Suprapubic skin (tissue), 4 donors: Measurements from ENCODE around the gene RETREG1. TPM values are rescaled to one million over a fixed set of nuclear protein-coding genes. Genes with fewer than 3 reads are reported as not detected.

Experiments used
- DNase-seq, 2 donors: peaks; one replicate each; pipeline ENCODE4 v3.0.0-alpha.2; 2019; ENCODE audit warnings: low spot score in 2 of 2
- H3K27ac ChIP-seq: fragments of 200-600 bp; sonication (generic); one replicate; pipeline ENCODE4 v1.5.1; 2019
- H3K27me3 ChIP-seq: fragments of 200-600 bp; sonication (generic); one replicate; pipeline ENCODE4 v1.5.1; 2019
- H3K36me3 ChIP-seq: fragments of 200-600 bp; sonication (generic); one replicate; pipeline ENCODE4 v1.5.1; 2019
- H3K4me1 ChIP-seq: fragments of 200-600 bp; sonication (generic); one replicate; pipeline ENCODE4 v1.5.1; 2019
- H3K4me3 ChIP-seq: fragments of 200-600 bp; sonication (generic); one replicate; pipeline ENCODE4 v1.5.1; 2019; ENCODE audit warnings: mild to moderate bottlenecking
- H3K9me3 ChIP-seq: fragments of 200-600 bp; sonication (generic); one replicate; pipeline ENCODE4 v1.5.1; 2019
- CTCF ChIP-seq, 2 donors: fragments of 200-600 bp in 1 of 2; fragments of 450-650 bp in 1 of 2; sonication (generic) in 1 of 2; IDR thresholded peaks; one replicate each; pipeline ENCODE4 v1.5.1; 2016 to 2019; ENCODE audit warnings: antibody characterized with exemption in 2 of 2, mild to moderate bottlenecking in 1 of 2, moderate library complexity in 1 of 2
- EP300 ChIP-seq: sonication (generic); formaldehyde crosslinking; IDR thresholded peaks from one replicate; pipeline ENCODE4 v1.6.1; 2017; ENCODE audit warnings: antibody characterized with exemption
- POLR2A ChIP-seq, 2 donors: fragments of 450-650 bp; IDR thresholded peaks; one replicate each; pipeline ENCODE4 v1.6.1; 2017; ENCODE audit warnings: antibody characterized with exemption in 2 of 2, mild to moderate bottlenecking in 2 of 2, moderate library complexity in 2 of 2
- POLR2AphosphoS5 ChIP-seq, 3 donors: sonication (generic); formaldehyde crosslinking; IDR thresholded peaks; one replicate each; pipeline ENCODE4 v1.6.1; 2017; ENCODE audit warnings: antibody characterized with exemption in 3 of 3
- WGBS: methylation state at CpG from one replicate; pipeline ENCODE4 v1.1.5; 2018; 5-methylcytosine and 5-hydroxymethylcytosine counted together
- total RNA-seq, 4 donors: library from RNA; depleted of rRNA; stranded (reverse); fragments of >200 nt; gene quantifications; one replicate each; pipeline ENCODE4 v1.1.0, GENCODE V29; 2016

Gene RETREG1
- total RNA-seq, 4 donors from 2014 or later, result 24.7 to 47.3 (median 31.4) TPM

GRCh38 chr5:16582081-16582480 is 34.7 kb downstream of the RETREG1 start:
- Histone ChIP-seq H3K27ac (no peak overlapping the region), H3K4me1 (peaks cover 8% of the 10 kb centered on the region), H3K27me3 (no peaks in the 10 kb centered on the region), H3K4me3 (no peak overlapping the region), H3K36me3 (no peaks in the 10 kb centered on the region), H3K9me3 (no peaks in the 10 kb centered on the region)
- 52% methylated on average over 4 of the region's 4 CpGs for WGBS
- TF ChIP-seq POLR2AphosphoS5 (IDR thresholded peaks at IDR 0.05) (no peak), CTCF (IDR thresholded peaks at IDR 0.05) (no peak), EP300 (no peak), POLR2A (IDR thresholded peaks at IDR 0.05) (no peak)
- DNase-seq, result no peak

GRCh38 chr5:16580382-16580781 is 36.4 kb downstream of the RETREG1 start:
- TF ChIP-seq EP300 (no peak), POLR2A (IDR thresholded peaks at IDR 0.05) (no peak), POLR2AphosphoS5 (IDR thresholded peaks at IDR 0.05) (no peak)
- no peaks in the 10 kb centered on the region for H3K9me3 ChIP-seq
- H3K36me3 ChIP-seq, result no peaks in the 10 kb centered on the region
- no peak overlapping the region for H3K4me3 ChIP-seq
- 59% methylated on average over 6 of the region's 6 CpGs for WGBS
- no peaks in the 10 kb centered on the region for H3K27me3 ChIP-seq
- H3K27ac ChIP-seq, result no peak overlapping the region
- H3K4me1 ChIP-seq, result peaks cover 10% of the 10 kb centered on the region
- no peak for DNase-seq

GRCh38 chr5:16579142-16579847 is 37.5 kb downstream of the RETREG1 start:
- H3K27ac ChIP-seq, result no peak overlapping the region
- WGBS, result 63% methylated on average over 6 of the region's 6 CpGs

GRCh38 chr5:16578474-16578883 is 38.3 kb downstream of the RETREG1 start:
- TF ChIP-seq EP300, result no peak
- TF ChIP-seq CTCF (IDR thresholded peaks at IDR 0.05), result no peak
- no peak for TF ChIP-seq POLR2AphosphoS5 (IDR thresholded peaks at IDR 0.05)
- no peak for TF ChIP-seq POLR2A (IDR thresholded peaks at IDR 0.05)
- Histone ChIP-seq H3K4me3 (no peak overlapping the region), H3K9me3 (no peaks in the 10 kb centered on the region), H3K27me3 (no peaks in the 10 kb centered on the region), H3K27ac (no peak overlapping the region), H3K4me1 (peaks cover 22% of the 10 kb centered on the region), H3K36me3 (no peaks in the 10 kb centered on the region)
- WGBS, result 78% methylated on average over 4 of the region's 4 CpGs
- no peak for DNase-seq

More at GRCh38 chr5:16579142-16579847, 37.5 kb downstream of the RETREG1 start:
- TF ChIP-seq POLR2A (IDR thresholded peaks at IDR 0.05) (no peak), EP300 (no peak), CTCF (IDR thresholded peaks at IDR 0.05) (no peak), POLR2AphosphoS5 (IDR thresholded peaks at IDR 0.05) (no peak)
- no peaks in the 10 kb centered on the region for H3K27me3 ChIP-seq
- no peak for DNase-seq
- H3K36me3 ChIP-seq, result no peaks in the 10 kb centered on the region
- H3K9me3 ChIP-seq, result no peaks in the 10 kb centered on the region
- peaks cover 20% of the 10 kb centered on the region for H3K4me1 ChIP-seq
- H3K4me3 ChIP-seq, result no peak overlapping the region

GRCh38 chr5:16577677-16578076 is 39.1 kb downstream of the RETREG1 start:
- H3K4me1 ChIP-seq, result peaks cover 22% of the 10 kb centered on the region
- H3K27ac ChIP-seq, result no peak overlapping the region
- DNase-seq, result no peak
- no peaks in the 10 kb centered on the region for H3K36me3 ChIP-seq
- H3K9me3 ChIP-seq, result no peaks in the 10 kb centered on the region
- TF ChIP-seq POLR2AphosphoS5 (IDR thresholded peaks at IDR 0.05) (no peak), EP300 (no peak), POLR2A (IDR thresholded peaks at IDR 0.05) (no peak), CTCF (IDR thresholded peaks at IDR 0.05) (no peak)
- no peak overlapping the region for H3K4me3 ChIP-seq
- 92% methylated on average over 11 of the region's 11 CpGs for WGBS
- no peaks in the 10 kb centered on the region for H3K27me3 ChIP-seq
